Measurements from ENCODE around the gene GLIS1.
"Not testable (repeated sequence)": the region's sequence is repeated elsewhere in the genome, so short reads cannot be mapped to it uniquely, and the experiment has no call there.

Gene GLIS1

GRCh38 chr1:53654216-53655210, 84.5 kb downstream of the GLIS1 start:
- no peak for DNase-seq (ENCODE audit: low read depth in 2 of 2)

GRCh38 chr1:53653631-53654030, 85.3 kb downstream of the GLIS1 start:
- no peak for DNase-seq (ENCODE audit: low read depth in 2 of 2)

GRCh38 chr1:53653200-53653575, 85.8 kb downstream of the GLIS1 start:
- DNase-seq (ENCODE audit: low read depth in 2 of 2) = no peak

- no peak for DNase-seq (ENCODE audit: low read depth in 2 of 2)
These were observed 86.3 kb downstream of the GLIS1 start for GRCh38 chr1:53652441-53653199.

GRCh38 chr1:53651356-53651755, 87.6 kb downstream of the GLIS1 start:
- no peak for DNase-seq (ENCODE audit: low read depth in 2 of 2)

- DNase-seq (ENCODE audit: low read depth in 2 of 2) = no peak
These were observed 90.4 kb downstream of the GLIS1 start for GRCh38 chr1:53648516-53648915.

GRCh38 chr1:53647915-53648314, 91.0 kb downstream of the GLIS1 start:
- not testable (repeated sequence) for DNase-seq (ENCODE audit: low read depth in 2 of 2)

- no peak for DNase-seq (ENCODE audit: low read depth in 2 of 2)
These were observed 92.2 kb downstream of the GLIS1 start for GRCh38 chr1:53646732-53647131.

- DNase-seq (ENCODE audit: low read depth in 2 of 2) = no peak
These were observed 93.3 kb downstream of the GLIS1 start for GRCh38 chr1:53645690-53646078.

- no peak for DNase-seq (ENCODE audit: low read depth in 2 of 2)
These were observed 93.9 kb downstream of the GLIS1 start for GRCh38 chr1:53644909-53645689.

GRCh38 chr1:53644496-53644895, 94.5 kb downstream of the GLIS1 start:
- DNase-seq (ENCODE audit: low read depth in 2 of 2) = no peak

- DNase-seq (ENCODE audit: low read depth in 2 of 2) = no peak
These were observed 95.0 kb downstream of the GLIS1 start for GRCh38 chr1:53643881-53644390.

- no peak for DNase-seq (ENCODE audit: low read depth in 2 of 2)
These were observed 95.7 kb downstream of the GLIS1 start for GRCh38 chr1:53643041-53643880.

- DNase-seq (ENCODE audit: low read depth in 2 of 2) = no peak
These were observed 96.4 kb downstream of the GLIS1 start for GRCh38 chr1:53642607-53643006.

GRCh38 chr1:53642215-53642555, 96.8 kb downstream of the GLIS1 start:
- no peak for DNase-seq (ENCODE audit: low read depth in 2 of 2)

- no peak for DNase-seq (ENCODE audit: low read depth in 2 of 2)
These were observed 97.3 kb downstream of the GLIS1 start for GRCh38 chr1:53641481-53642214.

GRCh38 chr1:53640701-53641075, 98.3 kb downstream of the GLIS1 start:
- no peak for DNase-seq (ENCODE audit: low read depth in 2 of 2)

- DNase-seq (ENCODE audit: low read depth in 2 of 2) = no peak
These were observed 98.8 kb downstream of the GLIS1 start for GRCh38 chr1:53639996-53640700.

- no peak for DNase-seq (ENCODE audit: low read depth in 2 of 2)
These were observed 99.7 kb downstream of the GLIS1 start for GRCh38 chr1:53639251-53639763.
